SKM-1 treated with dmso at 0.1 percent for 144 hours (cell line): Measurements from ENCODE around the gene UMAD1.
"Not testable (repeated sequence)": the region's sequence is repeated elsewhere in the genome, so short reads cannot be mapped to it uniquely, and the experiment has no call there.

ENCODE experiments used
- DNase-seq: peaks from one replicate; lab custom pipeline; 2025; ENCODE audit not compliant: unreplicated experiment; lab: John Stamatoyannopoulos, UW

Gene UMAD1

GRCh38 chr7:7821517-7821916, 181.0 kb downstream of the UMAD1 start:
- DNase-seq: no peak

- not testable (repeated sequence) for DNase-seq
Observed at GRCh38 chr7:7825294-7825693, 184.7 kb downstream of the UMAD1 start.

- DNase-seq: no peak
Observed at GRCh38 chr7:7829667-7830066, 189.1 kb downstream of the UMAD1 start.

- DNase-seq: no peak
Observed at GRCh38 chr7:7830122-7830878, 189.7 kb downstream of the UMAD1 start.

- no peak for DNase-seq
Observed at GRCh38 chr7:7832518-7832917, 192.0 kb downstream of the UMAD1 start.

- DNase-seq: no peak
Observed at GRCh38 chr7:7834761-7835160, 194.2 kb downstream of the UMAD1 start.

- DNase-seq: no peak
Observed at GRCh38 chr7:7841027-7841426, 200.5 kb downstream of the UMAD1 start.

GRCh38 chr7:7843240-7843639, 202.7 kb downstream of the UMAD1 start:
- DNase-seq: no peak

- no peak for DNase-seq
Observed at GRCh38 chr7:7843972-7844371, 203.4 kb downstream of the UMAD1 start.

GRCh38 chr7:7848246-7848645, 207.7 kb downstream of the UMAD1 start:
- DNase-seq: no peak

- DNase-seq: no peak
Observed at GRCh38 chr7:7848892-7849291, 208.3 kb downstream of the UMAD1 start.

GRCh38 chr7:7850150-7850549, 209.6 kb downstream of the UMAD1 start:
- no peak for DNase-seq

- no peak for DNase-seq
Observed at GRCh38 chr7:7851381-7851780, 210.8 kb downstream of the UMAD1 start.

- no peak for DNase-seq
Observed at GRCh38 chr7:7851991-7852390, 211.4 kb downstream of the UMAD1 start.

GRCh38 chr7:7857143-7857583, 216.6 kb downstream of the UMAD1 start:
- peak; percentile 12 for DNase-seq

- no peak for DNase-seq
Observed at GRCh38 chr7:7858559-7858958, 218.0 kb downstream of the UMAD1 start.

- no peak for DNase-seq
Observed at GRCh38 chr7:7859411-7859810, 218.9 kb downstream of the UMAD1 start.

- DNase-seq: no peak
Observed at GRCh38 chr7:7861211-7861633, 220.7 kb downstream of the UMAD1 start.

- no peak for DNase-seq
Observed at GRCh38 chr7:7862393-7862792, 221.8 kb downstream of the UMAD1 start.

- peak; percentile 92 for DNase-seq
Observed at GRCh38 chr7:7867846-7868571, 227.5 kb downstream of the UMAD1 start.

- DNase-seq: no peak
Observed at GRCh38 chr7:7868572-7868899, 228.0 kb downstream of the UMAD1 start.

GRCh38 chr7:7869036-7869435, 228.5 kb downstream of the UMAD1 start:
- no peak for DNase-seq

- no peak for DNase-seq
Observed at GRCh38 chr7:7869651-7870050, 229.1 kb downstream of the UMAD1 start.
